ENCODE measurements around the gene AJAP1.

- TF ChIP-seq POLR2A (IDR thresholded peaks at IDR 0.05; ENCODE audit: low read length) (no peak), GATA1 (IDR thresholded peaks at IDR 0.05; ENCODE audit: low read depth, low read length) (no peak)
These were observed 71.0 kb downstream of the AJAP1 start for GRCh38 chr1:4725416-4725815.
